T-helper 17 cell (primary cell): Measurements from ENCODE around the gene B3GALT5. TPM values are rescaled to one million over a fixed set of nuclear protein-coding genes. Genes with fewer than 3 reads are reported as not detected.

Source experiments
- ATAC-seq: fragments of 150-1000 bp; cut with Tn5 transposase; 2 replicates; pipeline ENCODE4 v1.10.0; 2021; ENCODE audit warnings: mild to moderate bottlenecking, moderate library complexity
- DNase-seq, 3 donors: peaks; one replicate each; pipeline versions ENCODE4 v3.0.0 to v3.0.0-alpha.2; 2020 to 2021
- H3K9me3 ChIP-seq: one replicate; pipeline ENCODE4 v1.7.0; 2013; ENCODE audit warnings: low read length, mild to moderate bottlenecking; ENCODE audit not compliant: control insufficient read depth, poor library complexity, severe bottlenecking
- H3K27ac Mint-ChIP-seq: one replicate; pipeline ENCODE4 v1.8.0; 2022; ENCODE audit warnings: mild to moderate bottlenecking, moderate library complexity, mixed read lengths
- H3K27me3 Mint-ChIP-seq: one replicate; pipeline ENCODE4 v1.8.0; 2022; ENCODE audit warnings: mixed read lengths
- H3K36me3 Mint-ChIP-seq: one replicate; pipeline ENCODE4 v1.8.0; 2022; ENCODE audit warnings: low read depth, mixed read lengths
- H3K4me1 Mint-ChIP-seq: one replicate; pipeline ENCODE4 v1.8.0; 2022; ENCODE audit warnings: mild to moderate bottlenecking, mixed read lengths
- H3K4me3 Mint-ChIP-seq: one replicate; pipeline ENCODE4 v1.8.0; 2022; ENCODE audit warnings: mild to moderate bottlenecking, moderate library complexity, mixed read lengths
- total RNA-seq, 4 donors: library from RNA in 2 of 4; stranded (reverse) in 2 of 4; gene quantifications; one replicate each; pipeline ENCODE4 v1.2.3 and lab custom pipeline; 2022 to 2026

The B3GALT5 gene
- total RNA-seq, 2 donors from 2014 or later = not detected

DNA sequence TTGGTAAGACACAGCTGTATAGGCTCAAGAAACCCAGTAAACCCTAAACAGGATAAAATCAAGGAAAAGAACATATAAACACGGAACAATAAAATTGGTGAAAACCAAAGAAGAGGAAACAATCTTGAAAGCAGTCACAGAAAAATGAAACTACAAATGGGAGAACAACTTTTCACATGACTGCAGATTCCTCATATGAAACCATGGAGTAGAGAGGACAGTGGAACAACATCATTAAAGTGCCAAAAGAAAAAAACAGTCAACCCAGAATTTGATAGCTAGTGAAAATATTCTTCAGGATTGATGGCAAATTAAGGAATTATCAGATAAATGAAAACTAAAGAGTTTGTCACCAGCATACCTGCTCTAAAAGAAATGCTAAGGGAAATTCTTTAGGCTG is 23.9 kb upstream of the B3GALT5 start:
- H3K36me3 Mint-ChIP-seq = no peaks in the 10 kb centered on the region
- H3K4me3 Mint-ChIP-seq = no peak overlapping the region
- H3K27ac Mint-ChIP-seq = no peak overlapping the region
- H3K27me3 Mint-ChIP-seq = no peaks in the 10 kb centered on the region
- ATAC-seq (no peak), DNase-seq (no peak)
- no peaks in the 10 kb centered on the region for H3K4me1 Mint-ChIP-seq
- H3K9me3 ChIP-seq = no peaks in the 10 kb centered on the region

DNA sequence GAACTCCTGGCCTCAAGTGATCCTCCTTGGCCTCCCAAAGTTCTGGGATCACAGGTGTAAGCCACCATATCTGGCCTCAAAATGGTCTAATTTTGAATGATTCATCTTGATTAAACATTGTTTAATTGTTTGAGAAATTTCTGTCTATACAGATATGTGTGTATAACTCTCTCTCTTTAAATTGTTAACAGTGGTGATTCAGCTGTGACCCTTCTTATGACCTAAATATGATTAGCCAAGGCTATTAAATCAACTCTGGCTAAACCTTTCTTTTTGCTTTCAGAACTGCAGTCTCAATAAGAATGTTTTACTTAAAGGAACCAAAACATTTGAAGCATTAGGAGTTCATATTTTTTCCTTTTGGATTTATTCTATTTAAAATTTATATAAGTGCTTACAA is 19.2 kb upstream of the B3GALT5 start:
- H3K4me3 Mint-ChIP-seq = no peak overlapping the region
- no peaks in the 10 kb centered on the region for H3K4me1 Mint-ChIP-seq
- DNase-seq = no peak
- no peaks in the 10 kb centered on the region for H3K27me3 Mint-ChIP-seq
- ATAC-seq = no peak
- no peaks in the 10 kb centered on the region for H3K9me3 ChIP-seq
- no peaks in the 10 kb centered on the region for H3K36me3 Mint-ChIP-seq
- no peak overlapping the region for H3K27ac Mint-ChIP-seq

DNA sequence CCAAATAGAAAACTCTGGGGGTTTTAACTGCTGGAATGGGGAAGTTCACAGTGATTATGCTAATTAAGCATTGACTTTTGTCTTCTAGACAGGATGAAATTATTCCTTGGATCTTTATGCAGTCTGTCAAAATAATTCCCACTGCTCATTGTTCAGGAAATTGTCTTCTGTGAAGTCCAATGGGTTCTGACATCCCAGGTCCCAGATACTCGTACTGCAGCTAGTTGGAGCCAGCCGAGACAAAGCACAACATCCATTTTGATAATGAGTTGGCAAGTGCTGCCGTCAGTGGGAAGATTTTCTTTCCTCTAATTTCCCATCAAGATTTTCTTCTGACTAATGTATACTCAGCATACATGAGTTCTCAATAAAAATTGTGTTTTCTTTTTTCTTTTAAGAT is 17.3 kb upstream of the B3GALT5 start:
- Mint-ChIP-seq H3K36me3 (no peaks in the 10 kb centered on the region), H3K27ac (no peak overlapping the region), H3K4me3 (no peak overlapping the region), H3K4me1 (no peaks in the 10 kb centered on the region), H3K27me3 (peaks cover 6% of the 10 kb centered on the region)
- DNase-seq (no peak), ATAC-seq (no peak)
- H3K9me3 ChIP-seq = no peaks in the 10 kb centered on the region

DNA sequence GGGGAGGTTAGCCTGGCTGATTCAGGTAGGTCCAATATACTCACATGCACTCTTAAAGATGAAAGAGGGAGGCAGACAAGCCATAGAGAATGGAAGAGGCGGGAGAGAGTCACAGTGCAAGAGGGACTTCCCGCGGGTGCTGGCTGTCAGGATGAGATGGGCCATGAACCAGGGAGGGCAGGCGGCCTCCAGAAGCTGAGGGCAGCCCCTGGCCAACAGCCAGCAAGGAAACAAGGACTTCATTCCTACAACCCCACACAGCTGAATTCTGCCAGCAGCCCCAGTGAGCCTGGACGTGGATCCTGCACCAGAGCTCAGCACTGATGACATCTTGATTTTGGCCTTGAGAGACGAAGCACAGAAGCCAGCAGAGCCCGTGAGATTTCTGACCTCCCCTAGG is 15.1 kb upstream of the B3GALT5 start:
- H3K36me3 Mint-ChIP-seq = no peaks in the 10 kb centered on the region
- peaks cover 15% of the 10 kb centered on the region for H3K27me3 Mint-ChIP-seq
- DNase-seq (no peak), ATAC-seq (no peak)
- no peak overlapping the region for H3K27ac Mint-ChIP-seq
- H3K4me3 Mint-ChIP-seq = no peak overlapping the region
- no peaks in the 10 kb centered on the region for H3K9me3 ChIP-seq
- H3K4me1 Mint-ChIP-seq = no peaks in the 10 kb centered on the region

DNA sequence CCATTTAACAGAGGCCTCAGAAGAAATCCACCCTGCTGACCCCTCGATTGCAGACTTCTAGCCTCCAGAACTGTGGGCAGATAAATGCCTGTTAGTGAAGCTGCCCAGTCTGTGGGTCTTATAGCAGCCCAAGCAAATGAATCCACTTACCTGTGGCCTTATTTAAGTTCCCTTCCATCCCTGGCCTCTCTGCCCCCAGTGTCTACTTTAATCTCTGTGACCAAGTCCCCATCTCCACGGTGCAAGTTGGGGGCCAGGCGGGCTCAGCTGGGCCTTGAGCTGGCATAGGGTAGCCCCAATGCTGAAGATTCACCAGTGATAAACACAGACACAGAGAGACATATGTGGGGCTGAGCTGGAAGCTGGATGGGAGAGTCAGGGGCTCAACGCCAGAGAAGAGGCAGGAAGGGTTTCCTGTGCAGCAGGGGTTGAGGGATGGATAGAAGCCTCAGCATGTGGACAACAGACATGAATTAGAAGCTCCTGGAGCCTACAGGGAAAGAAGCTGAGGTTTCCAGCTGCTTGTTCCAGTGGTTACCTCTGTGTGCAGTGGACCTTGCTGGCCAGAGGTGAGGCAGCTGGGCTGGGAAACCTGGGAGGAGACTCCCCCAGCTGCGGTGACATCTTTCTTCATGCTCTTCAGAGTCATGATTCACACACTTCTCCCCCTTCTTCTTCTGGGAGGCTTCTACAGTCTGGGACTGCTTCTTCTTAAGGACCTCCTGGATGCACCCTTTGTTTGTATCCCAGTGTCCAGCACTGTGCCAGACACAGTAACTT is 13.4 kb upstream of the B3GALT5 start:
- Mint-ChIP-seq H3K27me3 (peaks cover 17% of the 10 kb centered on the region), H3K27ac (no peak overlapping the region), H3K4me1 (no peaks in the 10 kb centered on the region), H3K36me3 (no peaks in the 10 kb centered on the region), H3K4me3 (no peak overlapping the region)
- H3K9me3 ChIP-seq = no peaks in the 10 kb centered on the region
- ATAC-seq = no peak
- DNase-seq = no peak

DNA sequence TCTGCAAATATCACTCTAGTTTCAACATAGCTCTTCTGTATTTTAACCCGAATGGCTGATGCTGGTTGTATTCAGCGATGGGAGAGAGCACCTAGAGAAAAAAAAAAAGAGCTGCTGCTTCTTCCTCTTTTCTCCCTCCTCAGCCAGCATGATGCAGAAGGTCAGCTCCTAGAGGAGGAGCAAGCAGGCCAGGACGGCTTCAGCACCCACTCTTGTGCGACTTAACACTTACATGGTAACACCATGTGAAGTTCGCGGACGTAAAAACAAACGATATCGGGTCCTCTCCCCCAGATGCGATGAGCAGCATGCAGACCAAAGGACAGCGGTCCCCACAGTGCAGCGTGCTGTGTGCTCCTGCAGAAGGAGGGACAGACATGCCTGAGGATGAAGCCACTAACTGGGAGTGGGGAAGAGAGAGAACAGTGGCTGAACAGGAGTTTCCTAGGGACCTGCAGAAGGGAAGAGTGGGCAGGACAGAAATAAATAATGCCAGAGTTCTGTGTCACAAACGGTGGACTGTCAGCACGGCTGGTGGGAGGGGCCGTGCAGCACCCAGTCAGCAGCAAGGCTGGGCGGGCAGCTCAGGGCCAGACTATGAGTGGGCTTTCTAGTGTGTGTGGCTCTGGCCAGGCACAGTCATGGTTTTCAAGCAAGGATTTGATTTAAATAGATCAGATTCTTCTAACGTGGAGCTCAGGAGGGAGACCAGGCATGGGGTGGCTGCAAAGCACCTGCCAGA is 11.4 kb upstream of the B3GALT5 start:
- no peaks in the 10 kb centered on the region for H3K36me3 Mint-ChIP-seq
- H3K27me3 Mint-ChIP-seq = peaks cover 17% of the 10 kb centered on the region
- no peak overlapping the region for H3K27ac Mint-ChIP-seq
- H3K4me1 Mint-ChIP-seq = no peaks in the 10 kb centered on the region
- DNase-seq (no peak), ATAC-seq (no peak)
- no peaks in the 10 kb centered on the region for H3K9me3 ChIP-seq
- H3K4me3 Mint-ChIP-seq = no peak overlapping the region

DNA sequence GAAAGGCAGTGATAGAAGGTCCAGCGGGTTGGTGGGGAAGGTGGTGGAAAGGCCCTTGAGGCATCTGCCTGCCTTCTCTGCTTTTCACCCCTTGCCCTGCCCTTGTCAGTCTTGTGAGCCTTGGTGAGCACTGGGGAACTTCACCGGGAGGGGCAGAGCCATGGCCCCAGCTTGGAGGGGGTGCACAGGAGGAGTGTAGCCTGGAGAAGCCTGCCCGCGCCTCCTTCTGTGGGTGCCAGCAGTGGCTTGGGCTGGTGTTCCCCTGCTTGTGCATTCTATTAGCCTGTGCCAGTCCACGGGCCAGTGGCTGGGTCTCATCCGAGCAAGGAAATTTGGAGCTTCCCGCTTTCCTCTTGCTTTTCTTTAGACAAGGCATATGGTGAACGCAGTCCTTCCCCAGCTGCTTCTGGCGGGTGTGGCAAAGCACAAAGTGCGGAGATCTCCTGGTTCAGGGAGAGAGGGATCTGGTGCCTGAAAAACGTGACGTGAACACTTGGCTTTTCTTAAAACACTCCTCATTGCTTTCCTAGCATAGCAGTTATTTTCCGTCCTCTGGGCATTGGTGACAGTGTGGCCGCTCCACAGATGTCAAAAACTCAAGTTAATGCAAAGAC is 10.6 kb upstream of the B3GALT5 start:
- Mint-ChIP-seq H3K27me3 (peaks cover 17% of the 10 kb centered on the region), H3K4me1 (no peaks in the 10 kb centered on the region), H3K27ac (no peak overlapping the region), H3K36me3 (no peaks in the 10 kb centered on the region), H3K4me3 (no peak overlapping the region)
- H3K9me3 ChIP-seq = no peaks in the 10 kb centered on the region
- no peak for ATAC-seq
- no peak for DNase-seq

DNA sequence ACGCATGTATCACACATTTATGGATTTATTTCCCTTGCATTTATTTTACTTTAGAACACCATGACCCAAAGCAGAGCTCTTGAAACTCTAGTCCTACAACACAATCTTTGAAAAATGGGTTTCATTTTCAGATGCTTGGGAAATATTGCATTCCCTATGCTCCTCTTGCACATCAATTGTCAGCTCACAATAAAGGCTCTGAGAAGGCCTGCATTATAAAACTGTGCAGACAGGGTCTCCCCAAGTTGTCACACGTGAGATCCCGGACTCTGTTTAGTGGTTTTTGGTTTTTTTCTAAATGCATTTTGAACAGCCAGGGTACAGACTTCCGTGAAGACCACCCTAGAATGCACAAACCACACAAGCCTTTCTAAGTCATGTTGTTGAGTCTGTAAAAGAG is 9.9 kb upstream of the B3GALT5 start:
- Mint-ChIP-seq H3K27ac (no peak overlapping the region), H3K36me3 (no peaks in the 10 kb centered on the region), H3K4me1 (no peaks in the 10 kb centered on the region), H3K4me3 (no peak overlapping the region), H3K27me3 (peaks cover 17% of the 10 kb centered on the region)
- H3K9me3 ChIP-seq = no peaks in the 10 kb centered on the region
- DNase-seq (no peak), ATAC-seq (no peak)

DNA sequence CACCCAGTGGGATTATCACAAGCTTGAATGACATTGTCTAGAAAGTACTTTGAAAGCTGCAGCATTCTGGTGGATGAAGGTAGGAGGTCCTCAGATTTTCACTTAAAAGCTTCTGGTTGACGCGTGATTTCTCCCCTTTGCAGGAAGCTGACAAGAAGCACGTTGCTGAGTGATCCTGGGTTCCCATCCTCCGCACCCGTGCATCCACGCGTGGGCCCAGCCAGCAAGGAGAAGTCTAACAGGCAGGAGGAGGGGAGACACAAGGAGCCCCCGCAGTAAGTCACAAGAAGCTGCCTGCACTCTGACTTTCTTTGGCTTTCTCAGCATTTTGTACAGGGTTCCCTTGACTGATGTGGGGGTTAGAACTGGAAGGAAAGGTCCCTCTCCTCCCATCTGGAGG is 7.8 kb upstream of the B3GALT5 start:
- Mint-ChIP-seq H3K4me1 (no peaks in the 10 kb centered on the region), H3K4me3 (no peak overlapping the region), H3K27ac (no peak overlapping the region), H3K27me3 (peaks cover 13% of the 10 kb centered on the region), H3K36me3 (no peaks in the 10 kb centered on the region)
- ATAC-seq (no peak), DNase-seq (no peak)
- H3K9me3 ChIP-seq = no peaks in the 10 kb centered on the region

DNA sequence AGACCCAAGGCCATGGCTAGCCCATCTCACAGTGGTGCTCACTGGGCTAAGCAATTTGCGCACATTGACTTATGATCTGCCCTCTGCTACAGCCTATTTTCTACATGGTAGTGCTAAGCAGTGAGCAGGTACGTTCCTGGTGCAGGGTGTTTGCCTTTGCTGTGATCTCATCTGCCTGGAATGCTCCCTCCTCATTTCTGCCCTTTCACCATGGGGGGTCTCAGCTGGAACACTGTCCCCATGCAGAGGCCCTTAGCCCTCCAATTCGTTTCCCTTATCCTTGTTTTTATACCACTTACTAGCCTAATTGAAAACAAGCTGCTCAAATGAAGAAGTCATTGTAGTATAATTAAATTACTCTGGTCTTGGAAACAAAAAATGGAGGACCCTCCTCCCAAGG is 2.0 kb upstream of the B3GALT5 start:
- no peaks in the 10 kb centered on the region for H3K36me3 Mint-ChIP-seq
- H3K27me3 Mint-ChIP-seq = peaks cover 29% of the 10 kb centered on the region
- DNase-seq (no peak), ATAC-seq (no peak)
- H3K9me3 ChIP-seq = no peaks in the 10 kb centered on the region
- H3K4me1 Mint-ChIP-seq = peaks cover 4% of the 10 kb centered on the region
- no peak overlapping the region for H3K4me3 Mint-ChIP-seq
- H3K27ac Mint-ChIP-seq = no peak overlapping the region

DNA sequence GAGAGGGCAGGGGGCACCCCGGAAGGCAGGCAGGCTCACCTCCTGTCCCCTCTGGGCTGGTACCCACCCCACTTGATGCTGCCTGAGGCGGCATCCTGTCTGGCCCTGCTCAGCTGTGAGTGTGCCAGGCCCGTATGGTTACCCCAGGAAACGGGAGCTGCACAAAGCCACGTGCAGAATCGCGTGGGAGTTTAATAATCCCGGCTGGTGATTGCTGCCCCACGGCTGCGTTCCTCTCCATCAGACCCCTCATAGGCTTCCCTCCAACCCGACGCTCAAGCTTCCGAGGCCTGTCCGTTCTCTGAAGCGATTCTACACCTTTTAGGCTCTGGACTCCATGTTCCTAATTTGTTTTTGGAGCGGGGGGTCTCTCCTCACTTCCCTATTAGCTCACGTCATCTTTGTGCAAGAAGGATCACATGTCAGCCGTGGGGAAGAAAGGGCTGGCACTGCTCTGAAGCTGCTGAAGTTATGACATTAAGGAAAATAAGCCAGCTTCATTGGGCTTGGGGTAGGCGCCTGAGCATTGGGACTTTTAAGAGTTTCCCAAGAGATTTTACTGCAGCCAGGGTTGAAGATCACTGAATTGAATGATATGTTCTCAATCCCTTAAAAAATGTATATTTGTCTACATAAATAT is 1.1 kb upstream of the B3GALT5 start:
- H3K27me3 Mint-ChIP-seq = peaks cover 29% of the 10 kb centered on the region
- no peak overlapping the region for H3K4me3 Mint-ChIP-seq
- no peak for ATAC-seq
- H3K27ac Mint-ChIP-seq = no peak overlapping the region
- H3K4me1 Mint-ChIP-seq = peaks cover 4% of the 10 kb centered on the region
- H3K9me3 ChIP-seq = no peaks in the 10 kb centered on the region
- H3K36me3 Mint-ChIP-seq = no peaks in the 10 kb centered on the region
- DNase-seq = no peak

DNA sequence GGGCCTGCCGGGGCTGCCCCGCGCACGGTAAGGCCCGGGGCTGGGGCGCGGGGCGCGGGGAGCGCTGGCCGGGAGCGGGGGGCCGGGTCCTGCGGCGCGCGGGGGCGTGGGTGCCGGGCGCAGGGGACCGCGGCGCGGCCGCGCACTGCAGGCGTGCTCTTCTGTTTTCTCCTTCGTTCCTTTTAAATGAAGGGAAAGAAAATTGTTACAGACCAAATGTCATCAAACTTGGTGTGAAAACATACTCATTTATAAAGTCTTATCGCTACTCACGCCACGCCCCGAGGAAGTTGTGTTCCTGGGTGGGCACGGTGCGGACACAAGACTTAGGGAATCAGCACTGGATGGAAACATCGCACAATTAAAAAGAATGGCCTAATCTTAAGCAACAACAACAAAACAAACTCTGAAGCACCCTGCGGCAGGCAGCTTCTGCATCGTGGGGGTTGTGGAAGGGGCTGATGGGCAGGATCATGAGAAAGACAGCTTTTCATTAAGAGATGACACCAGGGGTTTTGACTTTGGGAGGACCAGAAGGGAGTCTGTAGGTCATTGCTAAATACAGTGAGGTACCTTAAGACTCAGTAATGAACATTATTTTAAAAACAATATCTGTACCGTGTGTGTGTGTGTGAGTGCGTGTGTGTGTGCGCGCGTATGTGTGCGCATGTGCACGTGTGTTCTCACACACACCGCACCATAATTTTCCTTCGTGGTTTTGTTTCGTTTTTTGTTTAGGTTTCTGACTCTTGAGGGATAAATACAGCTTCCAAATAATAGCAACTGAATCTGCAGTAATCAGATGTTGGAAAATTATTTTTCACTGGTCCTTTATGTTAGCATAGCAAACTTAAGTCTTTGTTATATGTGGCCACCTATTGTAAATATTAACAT is 548 bp downstream of the B3GALT5 start:
- H3K4me3 Mint-ChIP-seq = no peak overlapping the region
- no peak for ATAC-seq
- peaks cover 29% of the 10 kb centered on the region for H3K27me3 Mint-ChIP-seq
- DNase-seq = no peak
- no peaks in the 10 kb centered on the region for H3K36me3 Mint-ChIP-seq
- peaks cover 4% of the 10 kb centered on the region for H3K4me1 Mint-ChIP-seq
- H3K9me3 ChIP-seq = no peaks in the 10 kb centered on the region
- H3K27ac Mint-ChIP-seq = no peak overlapping the region
